GM19324 (cell line): Measurements from ENCODE around the gene WDR70.
"Not testable (repeated sequence)": the region's sequence is repeated elsewhere in the genome, so short reads cannot be mapped to it uniquely, and the experiment has no call there.

ENCODE experiments used
- ATAC-seq: cut with Tn5 transposase; IDR thresholded peaks from one replicate; pipeline ENCODE4 v1.9.1; 2021; ENCODE audit warnings: mild to moderate bottlenecking, moderate library complexity; ENCODE audit not compliant: unreplicated experiment, low FRiP score

Gene WDR70

GRCh38 chr5:37668524-37669047 is 289.5 kb downstream of the WDR70 start:
- no peak for ATAC-seq

DNA sequence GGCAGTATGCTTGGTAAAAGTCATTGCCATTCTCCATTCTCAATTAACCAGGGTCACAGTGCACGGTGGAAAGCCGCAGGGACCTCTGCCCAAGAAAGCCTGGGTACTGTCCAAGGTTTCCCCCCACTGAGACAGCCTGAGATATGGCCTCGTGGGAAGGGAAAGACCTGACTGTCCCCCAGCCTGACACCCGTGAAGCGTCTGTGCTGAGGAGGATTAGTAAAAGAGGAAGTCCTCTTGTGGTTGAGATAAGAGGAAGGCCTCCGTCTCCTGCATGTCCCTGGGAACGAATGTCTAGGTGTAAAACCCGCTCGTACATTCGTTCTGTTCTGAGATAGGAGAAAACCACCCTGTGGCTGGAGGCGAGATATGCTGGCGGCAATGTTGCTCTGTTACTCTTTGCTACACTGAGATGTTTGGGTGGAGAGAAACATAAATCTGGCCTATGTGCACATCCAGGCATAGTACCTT is 293.0 kb downstream of the WDR70 start:
- not testable (repeated sequence) for ATAC-seq

GRCh38 chr5:37674361-37674760 is 295.2 kb downstream of the WDR70 start:
- not testable (repeated sequence) for ATAC-seq

DNA sequence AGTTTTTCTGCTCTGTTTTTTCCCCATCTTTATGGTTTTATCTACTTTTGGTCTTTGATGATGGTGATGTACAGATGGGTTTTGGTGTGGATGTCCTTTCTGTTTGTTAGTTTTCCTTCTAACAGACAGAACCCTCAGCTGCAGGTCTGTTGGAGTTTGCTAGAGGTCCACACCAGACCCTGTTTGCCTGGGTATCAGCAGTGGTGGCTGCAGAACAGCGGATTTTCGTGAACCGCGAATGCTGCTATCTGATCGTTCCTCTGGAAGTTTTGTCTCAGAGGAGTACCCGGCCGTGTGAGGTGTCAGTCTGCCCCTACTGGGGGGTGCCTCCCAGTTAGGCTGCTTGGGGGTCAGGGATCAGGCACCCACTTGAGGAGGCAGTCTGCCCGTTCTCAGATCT is 300.2 kb downstream of the WDR70 start:
- not testable (repeated sequence) for ATAC-seq

- not testable (repeated sequence) for ATAC-seq
These were observed 300.8 kb downstream of the WDR70 start for GRCh38 chr5:37679903-37680302.

GRCh38 chr5:37683072-37683471 is 304.0 kb downstream of the WDR70 start:
- no peak for ATAC-seq

DNA sequence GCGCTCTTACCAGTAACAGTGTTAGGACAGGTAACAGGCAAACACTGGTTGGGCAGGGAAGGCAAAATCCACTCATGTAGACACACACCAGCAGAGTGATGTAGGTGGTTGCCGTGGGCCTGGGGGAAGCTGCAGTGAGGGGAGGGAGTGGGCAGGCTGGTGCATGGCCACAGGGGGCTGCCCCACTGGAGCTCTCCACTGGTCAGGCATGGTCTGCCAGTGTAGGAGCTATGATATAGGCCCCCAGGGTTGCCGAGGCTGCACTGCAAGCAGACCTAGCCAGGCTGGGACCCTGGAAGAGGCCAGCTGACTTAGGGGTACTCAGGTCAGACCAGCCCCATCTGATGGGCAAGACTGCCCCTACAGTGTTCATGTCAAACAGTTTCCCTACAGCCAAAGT is 306.1 kb downstream of the WDR70 start:
- no peak for ATAC-seq

DNA sequence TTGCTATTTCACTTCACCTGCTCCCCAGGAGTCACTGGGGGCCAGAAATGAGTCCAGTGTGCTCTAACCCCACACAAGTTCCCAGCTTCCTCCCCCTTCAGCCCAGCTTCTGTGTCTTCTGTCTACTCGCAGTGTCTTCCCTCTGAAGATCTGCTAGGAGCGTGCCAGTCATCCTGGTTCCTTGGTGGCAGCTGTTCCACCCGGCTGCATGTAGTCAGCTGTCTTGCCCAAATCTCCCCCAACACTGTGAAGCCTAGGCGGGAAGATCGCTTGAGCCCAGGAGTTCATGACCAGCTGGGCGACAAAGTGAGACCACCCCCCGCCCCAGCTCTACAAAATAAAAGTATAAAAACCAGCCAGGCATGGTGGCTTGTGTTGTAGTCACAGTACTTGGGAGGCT is 306.7 kb downstream of the WDR70 start:
- no peak for ATAC-seq

GRCh38 chr5:37688925-37689324 is 309.8 kb downstream of the WDR70 start:
- not testable (repeated sequence) for ATAC-seq

GRCh38 chr5:37694333-37694732 is 315.2 kb downstream of the WDR70 start:
- ATAC-seq = not testable (repeated sequence)

DNA sequence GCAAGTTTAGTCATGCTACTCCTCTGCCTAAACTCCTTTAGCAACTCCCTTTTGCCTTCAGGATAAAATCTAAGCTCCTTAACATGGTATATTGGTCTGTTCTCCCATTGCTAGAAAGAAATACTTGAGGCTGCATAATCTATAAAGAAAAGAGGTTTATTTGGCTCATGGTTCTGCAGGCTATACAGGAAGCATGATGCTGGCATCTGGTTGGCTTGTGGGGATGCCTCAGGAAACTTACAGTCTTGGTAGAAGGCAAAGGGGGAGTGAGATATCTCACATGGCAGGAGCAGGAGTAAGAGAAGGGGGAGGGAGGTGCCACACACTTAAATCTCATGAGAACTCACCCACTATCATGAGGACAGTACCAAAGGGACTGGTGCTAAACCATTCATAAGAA is 315.7 kb downstream of the WDR70 start:
- ATAC-seq = no peak

- ATAC-seq = no peak
These were observed 316.5 kb downstream of the WDR70 start for GRCh38 chr5:37695647-37696046.

DNA sequence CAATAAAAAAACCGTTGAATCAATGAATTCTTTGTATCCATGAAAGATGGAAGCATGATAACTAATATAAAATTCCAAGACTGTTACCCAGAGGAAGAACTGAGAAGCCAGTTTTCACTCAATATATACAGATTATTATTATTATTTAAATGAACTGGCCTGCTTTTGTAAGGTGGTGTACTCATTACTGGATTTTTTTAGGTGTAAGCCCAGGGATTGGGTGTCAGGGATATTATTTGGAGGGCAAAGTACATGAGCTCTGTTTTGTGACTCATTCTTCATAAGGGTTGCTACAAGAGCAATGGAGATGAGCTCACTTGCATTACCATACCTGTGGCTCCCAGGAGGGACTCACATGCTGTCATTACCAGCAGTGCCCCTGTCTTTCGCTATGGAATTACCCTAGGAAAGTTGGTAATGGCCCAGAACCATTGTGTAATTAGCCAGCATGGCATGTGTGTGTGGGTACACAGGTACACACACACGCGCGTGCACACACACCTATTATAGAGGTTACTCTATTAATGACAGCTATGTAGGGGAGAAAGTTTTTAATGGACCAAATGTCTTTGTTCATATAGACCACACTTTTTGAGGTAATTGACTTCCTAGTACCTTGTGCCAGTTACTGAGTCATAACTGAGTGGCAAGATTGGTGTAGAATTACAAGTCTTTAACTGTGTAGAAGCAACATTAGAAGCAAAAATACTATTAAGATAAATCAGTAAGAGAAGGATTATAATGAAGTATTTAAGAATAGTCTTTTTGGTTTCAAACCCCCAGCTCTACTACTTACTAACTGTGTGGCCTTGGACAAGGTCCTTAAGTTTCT is 317.3 kb downstream of the WDR70 start:
- no peak for ATAC-seq

GRCh38 chr5:37701868-37702267 is 322.8 kb downstream of the WDR70 start:
- no peak for ATAC-seq

GRCh38 chr5:37703841-37704241 is 324.7 kb downstream of the WDR70 start:
- ATAC-seq = no peak

- no peak for ATAC-seq
These were observed 325.3 kb downstream of the WDR70 start for GRCh38 chr5:37704406-37704805.

DNA sequence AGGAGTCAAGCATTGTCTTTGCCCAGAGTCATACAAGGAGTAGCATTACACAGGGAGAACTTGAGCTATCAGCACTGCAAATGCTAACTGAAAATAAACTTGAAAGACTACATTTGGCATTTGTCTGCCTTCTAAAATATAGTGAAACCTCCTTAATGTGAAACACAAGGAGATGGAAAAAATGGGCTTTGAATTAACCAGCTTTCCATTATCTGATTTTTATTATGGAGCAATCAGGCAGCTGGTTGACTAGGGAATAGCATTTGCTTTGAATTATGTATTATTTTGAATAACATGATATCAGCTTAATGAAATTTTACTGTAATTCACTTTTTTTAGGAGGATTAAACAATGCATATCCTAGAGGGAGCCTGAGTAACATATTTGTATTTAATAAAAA is 329.9 kb downstream of the WDR70 start:
- no peak for ATAC-seq

- ATAC-seq = no peak
These were observed 331.8 kb downstream of the WDR70 start for GRCh38 chr5:37710965-37711364.

DNA sequence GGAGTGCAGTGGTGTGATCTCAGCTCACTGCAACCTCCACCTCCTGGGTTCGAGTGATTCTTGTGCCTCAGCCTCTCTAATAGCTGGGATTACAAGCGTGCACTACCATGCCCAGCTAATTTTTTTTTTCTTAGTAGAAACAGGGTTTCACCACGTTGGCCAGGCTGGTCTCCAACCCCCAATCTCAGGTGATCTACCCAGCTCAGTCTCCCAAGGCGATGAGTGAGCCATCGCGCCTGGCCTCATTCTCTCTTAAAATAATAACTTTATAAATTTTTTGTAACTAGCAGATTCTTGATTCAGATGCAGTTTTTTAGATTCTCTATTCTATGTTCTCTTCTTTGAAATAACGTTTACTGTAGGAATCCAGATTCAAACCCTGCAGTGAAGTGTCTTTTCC is 333.6 kb downstream of the WDR70 start:
- ATAC-seq = no peak

GRCh38 chr5:37714756-37715155 is 335.6 kb downstream of the WDR70 start:
- ATAC-seq = no peak

- ATAC-seq = no peak
These were observed 336.2 kb downstream of the WDR70 start for GRCh38 chr5:37715361-37715760.

DNA sequence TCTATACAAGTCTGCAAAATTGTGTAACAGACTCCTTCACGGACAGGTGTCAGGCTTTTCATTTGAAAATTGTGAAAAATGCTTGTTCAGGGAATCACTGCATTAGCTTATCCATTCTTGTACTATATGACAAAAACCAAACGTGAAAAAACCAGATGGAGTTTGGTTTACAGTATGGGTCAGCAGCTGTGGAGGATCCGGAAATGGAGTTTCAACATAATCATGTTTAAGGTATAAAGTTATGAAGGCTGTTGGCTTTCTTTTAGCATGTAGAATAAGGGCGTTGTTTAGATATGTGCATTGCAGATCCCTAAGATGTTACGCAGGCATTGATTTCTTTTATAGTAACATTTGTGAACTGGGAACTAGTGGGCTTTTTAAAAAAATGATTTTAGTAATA is 336.9 kb downstream of the WDR70 start:
- no peak for ATAC-seq
